Measurements from ENCODE around the gene CC2D2B.
"Not testable (repeated sequence)": the region's sequence is repeated elsewhere in the genome, so short reads cannot be mapped to it uniquely, and the experiment has no call there.

CC2D2B gene, protein sequence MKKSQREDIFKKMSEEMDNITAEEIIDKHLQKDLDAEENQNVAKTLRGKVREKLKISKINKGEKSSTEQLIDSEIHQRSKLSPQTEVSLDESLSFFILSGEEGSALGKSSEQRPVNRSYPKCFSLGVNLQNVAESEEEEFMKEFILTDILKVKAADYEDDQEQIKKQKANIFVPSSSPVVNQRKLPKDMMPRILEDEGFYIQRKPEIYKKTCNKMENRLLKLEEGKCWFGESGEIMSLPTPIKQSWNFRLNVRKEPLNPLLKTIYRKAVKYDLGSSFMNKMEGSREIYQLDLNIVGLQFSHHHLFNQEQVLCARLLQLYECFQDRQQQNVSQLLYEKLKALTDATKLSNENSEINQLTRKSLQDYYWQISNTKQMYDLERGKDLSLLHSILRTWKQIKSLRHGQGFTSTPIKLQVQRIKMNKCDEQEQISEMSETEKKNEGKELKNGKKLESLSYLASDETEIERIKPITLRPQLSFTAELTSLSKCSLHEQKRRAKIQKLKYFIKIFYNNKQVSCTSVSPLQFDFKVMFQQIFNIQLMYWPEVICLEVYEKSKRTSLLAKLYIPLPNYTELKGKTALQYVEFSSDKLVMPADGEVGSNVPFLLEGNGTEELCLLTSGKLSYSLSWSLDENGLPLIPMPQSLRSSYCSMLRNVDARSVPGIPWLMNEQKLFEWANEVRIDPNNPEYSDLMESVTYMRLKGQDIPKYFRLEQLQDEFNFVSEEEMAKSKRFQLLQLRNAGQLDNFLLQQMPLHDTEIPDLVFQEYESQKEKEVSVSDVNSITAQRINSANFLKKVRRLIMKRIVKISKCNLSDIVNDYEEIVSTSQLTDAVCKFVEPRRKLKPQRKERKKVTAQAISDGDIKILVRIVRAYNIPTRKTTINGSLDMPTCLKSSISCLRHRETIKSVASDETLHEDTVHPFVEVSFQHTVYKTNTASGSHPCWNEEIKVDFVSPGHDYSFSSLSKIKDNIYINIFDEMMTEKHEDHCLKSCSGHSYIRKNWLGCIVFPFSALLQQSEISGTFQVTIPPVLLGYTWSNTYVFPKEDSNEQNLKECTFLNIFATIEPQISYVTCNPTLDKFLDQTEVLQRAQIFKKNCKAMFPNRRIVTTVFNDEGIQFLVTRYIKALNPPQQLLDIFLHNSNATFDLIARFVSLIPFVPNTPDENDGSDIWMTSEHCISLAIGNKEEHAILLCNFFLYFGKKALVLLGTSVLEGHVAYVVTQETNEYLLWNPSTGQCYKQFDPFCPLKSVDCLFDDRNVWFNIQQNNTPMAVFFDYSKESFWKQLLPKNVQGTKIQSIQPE (N-terminal part only)

DNA sequence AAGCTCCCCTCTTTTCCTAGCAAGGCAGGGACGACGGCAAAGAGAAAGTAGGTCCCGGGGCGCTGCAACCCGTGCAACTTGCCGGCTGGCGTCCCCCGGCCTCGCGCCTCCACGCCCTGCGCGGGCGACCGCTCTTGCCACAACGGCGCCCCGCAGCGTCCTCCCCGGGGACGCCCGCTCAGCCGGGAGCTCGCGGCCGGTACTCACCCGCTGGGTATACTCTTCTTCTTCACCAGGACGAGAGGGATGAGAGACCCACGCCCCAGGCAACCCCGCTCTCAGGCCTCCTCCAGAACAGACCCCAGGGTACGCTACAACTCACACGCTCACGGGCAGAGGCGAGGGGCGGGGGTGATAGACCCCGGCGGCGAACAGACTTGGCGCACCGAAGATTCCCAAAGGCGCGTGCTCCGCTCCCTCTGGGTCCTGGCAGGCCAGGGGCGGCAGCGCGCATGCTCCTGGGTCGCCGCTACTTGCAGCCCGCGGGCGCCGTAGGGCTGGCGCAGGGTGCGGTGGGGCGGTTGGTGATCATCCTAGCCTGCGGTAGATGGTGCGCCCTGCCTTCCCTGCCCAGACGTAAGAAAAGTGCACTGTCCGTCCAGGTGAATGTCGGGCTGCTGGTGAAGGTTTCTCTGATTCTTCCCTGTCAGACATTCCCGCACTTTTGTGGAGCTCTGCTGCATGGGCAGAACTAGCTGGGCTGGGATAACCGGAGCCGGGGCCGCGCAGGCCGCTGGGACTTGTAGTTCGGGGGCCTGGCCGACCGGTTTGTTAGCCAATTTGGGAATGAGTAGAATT lies at the start of gene CC2D2B:
Gene CC2D2B, plus strand, starts transcription at position 520 of the 798 bp plus-strand sequence. CDS start 3,349 bp downstream, outside the sequence.
- peak; percentile 59 for DNase-seq

DNA sequence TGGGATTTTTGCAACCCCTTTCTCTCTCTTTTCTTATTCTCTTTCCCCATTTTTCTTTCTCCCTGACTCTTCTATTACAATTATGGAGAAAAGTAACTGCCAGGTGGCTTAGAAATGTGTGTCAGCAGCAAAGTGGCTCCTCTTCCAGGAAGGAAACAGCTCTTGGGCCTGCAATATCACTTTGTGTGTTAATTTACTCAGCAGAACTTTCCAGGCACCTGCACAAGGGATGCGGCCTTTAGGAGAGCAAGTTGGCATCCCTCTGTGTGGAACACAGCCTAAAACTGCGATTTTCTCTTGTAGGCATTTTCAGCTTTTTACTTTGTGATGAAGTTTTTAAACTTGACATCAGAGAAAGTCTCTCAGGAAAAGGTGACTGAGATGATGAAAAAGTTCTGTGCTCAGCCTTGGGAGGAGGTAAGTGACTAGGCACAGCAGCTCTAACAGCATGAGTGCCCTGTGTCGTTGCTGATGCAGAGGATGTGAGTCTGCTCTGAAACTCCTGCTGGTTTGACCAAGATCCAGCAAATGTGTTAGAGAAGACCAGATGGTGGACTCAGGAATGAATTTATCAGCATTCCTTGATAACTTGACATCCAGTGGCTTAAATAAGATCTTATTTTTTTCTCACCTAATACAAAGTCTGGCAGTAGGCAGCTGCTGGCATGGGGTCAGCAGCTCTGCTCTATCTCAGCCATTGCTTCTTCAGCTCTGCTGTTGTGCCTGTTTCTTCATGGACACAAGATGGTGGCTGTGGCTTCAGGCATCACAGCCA lies 47.4 kb upstream of the CC2D2B start:
- no peak for DNase-seq

DNA sequence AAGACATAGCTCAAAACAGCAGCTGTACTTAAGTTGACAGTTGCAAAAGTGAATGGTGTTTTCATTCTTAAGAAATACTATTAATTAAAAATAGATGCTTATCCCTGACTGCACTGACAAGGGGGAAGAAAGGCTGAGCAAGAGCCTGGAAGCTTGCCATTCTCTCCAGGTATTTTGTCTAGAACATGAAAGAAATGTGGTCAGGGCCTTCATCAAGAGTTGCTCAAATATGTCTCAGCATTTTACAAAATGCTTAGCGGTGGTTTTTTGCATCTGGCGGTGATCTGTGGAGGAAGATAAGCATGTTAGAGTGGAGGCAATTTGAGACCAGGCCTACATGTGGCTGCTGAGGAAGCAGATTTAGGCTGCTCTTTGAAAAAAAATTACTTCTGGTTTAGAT lies 46.4 kb upstream of the CC2D2B start:
- no peak for DNase-seq

DNA sequence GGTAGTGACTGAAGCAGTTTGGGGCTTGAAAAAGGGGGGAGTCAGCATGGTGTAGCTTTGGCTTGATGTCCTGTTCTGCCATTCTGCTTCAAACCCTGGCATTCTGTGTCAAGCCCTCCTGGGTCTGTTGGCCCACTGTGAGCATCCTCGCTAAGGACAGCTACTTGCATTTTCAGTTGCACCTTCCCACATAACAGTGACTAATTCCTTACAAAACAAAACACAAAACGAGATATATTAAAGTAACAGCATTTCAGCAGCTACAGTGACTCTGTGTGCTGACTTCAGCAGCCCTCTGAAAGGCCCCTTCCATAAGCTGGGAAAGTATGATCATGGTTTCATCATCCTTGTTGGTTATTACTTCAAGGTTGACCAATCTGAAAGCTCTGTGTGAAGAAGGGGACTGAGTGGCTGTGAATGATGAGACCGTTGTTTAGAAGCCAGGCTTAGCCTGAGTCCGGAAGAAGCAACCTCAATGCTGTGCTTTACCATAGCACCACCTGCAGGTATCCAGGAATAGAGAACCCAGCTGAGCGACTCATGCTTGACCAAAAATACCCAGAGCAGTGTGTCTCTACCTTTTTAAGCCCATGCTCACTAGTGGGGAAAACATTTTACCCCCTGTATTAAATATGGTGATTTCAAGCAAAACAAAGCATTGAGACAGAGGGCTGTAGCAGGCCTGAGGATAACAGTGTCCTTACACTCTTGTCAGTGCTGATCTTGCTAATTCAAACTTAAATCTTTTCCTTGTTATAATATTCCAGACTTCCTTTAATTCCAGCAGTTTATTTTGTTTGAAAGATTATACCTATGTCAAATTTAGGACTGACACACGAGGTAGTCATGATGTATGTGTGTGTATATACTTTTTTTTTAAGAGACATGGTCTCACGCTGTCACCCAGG lies 42.6 kb upstream of the CC2D2B start:
- peak; percentile 58 for DNase-seq

DNA sequence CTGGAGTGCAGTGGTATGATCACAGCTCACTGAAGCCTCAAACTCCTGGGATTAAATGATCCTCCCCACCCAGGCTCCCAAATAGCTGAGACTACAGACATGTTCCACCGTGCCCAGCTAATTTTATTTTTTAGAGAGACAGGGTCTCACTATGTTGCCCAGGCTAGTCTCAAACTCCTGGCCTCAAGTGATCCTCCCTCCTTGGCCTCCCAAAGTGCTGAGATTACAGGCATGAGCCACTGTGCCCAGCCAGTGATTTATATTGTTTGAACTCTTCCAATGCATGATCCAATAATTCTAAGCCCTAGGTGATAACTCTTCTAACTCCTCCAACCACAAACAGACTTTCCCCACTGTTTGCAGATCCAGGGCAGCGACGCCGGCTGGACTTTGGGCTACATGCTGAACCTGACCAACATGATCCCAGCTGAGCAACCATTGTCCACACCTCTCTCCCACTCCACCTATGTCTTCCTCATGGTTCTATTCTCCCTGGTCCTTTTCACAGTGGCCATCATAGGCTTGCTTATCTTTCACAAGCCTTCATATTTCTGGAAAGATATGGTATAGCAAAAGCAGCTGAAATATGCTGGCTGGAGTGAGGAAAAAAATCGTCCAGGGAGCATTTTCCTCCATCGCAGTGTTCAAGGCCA lies 41.8 kb upstream of the CC2D2B start:
- no peak for DNase-seq

DNA sequence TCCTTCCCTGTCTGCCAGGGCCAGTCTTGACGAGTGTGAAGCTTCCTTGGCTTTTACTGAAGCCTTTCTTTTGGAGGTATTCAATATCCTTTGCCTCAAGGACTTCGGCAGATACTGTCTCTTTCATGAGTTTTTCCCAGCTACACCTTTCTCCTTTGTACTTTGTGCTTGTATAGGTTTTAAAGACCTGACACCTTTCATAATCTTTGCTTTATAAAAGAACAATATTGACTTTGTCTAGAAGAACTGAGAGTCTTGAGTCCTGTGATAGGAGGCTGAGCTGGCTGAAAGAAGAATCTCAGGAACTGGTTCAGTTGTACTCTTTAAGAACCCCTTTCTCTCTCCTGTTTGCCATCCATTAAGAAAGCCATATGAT lies 41.3 kb upstream of the CC2D2B start:
- no peak for DNase-seq

DNA sequence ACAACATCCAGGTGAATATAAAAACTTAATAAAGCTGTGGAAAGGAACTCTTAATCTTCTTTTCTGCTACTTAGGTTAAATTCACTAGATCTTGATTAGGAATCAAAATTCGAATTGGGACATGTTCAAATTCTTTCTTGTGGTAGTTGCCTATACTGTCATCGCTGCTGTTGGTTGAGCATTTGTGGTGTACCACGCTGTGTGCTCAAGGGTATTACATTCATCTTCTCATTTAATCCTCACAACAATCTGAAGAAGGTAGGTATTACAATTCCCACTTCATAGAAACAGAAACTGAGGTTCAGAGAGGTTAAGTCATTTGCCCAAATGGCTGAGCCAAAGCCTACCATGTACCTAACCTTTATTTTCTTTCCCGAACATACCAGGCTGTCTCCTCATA lies 39.9 kb upstream of the CC2D2B start:
- no peak for DNase-seq

DNA sequence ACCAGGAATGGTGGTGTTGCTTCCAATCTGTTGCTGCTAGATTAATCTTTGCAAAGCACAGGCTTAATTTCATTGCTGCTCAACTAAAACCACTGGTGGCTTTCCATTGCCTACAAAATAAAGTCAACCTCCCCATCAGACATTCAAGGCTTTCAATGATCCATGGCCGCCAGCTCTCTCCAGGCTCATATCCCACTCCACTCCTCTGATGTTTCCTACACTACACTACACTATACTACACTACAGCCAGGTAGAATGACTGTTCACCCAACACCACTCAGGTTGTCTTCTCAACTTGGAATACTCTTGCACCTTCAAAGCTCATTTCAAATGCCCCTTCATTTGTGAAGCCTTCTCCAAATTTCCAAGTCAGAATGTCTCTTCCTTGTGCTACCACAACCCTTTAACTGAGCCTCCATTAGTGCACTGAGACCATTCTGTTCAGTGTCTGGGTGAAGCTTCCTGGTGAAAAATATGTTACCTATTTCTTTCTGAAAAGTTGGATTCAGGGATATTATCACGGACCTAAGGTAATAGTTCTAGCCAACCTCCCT lies 35.5 kb upstream of the CC2D2B start:
- no peak for DNase-seq

DNA sequence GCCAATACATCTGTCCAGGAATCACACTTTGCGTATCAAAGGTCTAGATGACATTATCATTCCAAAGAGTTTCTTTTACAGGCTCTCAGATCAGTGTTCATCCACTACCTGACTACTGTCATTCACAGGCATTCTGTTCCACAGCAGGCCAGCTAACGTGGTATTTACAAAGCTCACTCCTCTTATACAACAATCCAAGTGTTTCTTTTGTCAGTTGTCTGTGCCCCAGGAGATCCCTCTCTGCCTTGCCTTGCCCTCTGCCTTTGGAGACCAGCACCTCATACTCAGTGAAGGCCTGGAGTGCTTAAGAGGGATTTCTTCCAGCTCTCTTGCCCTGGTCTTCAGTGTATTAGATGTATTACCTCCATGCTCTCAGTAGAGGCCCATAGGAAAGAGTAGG lies 34.6 kb upstream of the CC2D2B start:
- DNase-seq: no peak

DNA sequence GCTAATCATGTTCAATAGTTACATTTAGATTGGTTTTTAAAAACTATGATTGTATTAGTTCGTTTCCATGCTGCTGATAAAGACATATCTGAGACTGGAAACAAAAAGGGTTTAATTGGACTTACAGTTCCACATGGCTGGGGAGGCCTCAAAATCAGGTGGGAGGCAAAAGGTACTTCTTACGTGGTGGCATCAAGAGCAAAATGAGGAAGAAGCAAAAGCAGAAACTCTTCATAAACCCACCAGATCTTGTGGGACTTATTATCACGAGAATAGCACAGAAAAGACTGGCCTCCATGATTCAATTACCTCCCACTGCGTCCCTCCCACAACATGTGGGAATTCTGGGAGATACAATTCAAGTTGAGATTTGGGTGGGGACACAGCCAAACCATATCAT lies 34.1 kb upstream of the CC2D2B start:
- no peak for DNase-seq

DNA sequence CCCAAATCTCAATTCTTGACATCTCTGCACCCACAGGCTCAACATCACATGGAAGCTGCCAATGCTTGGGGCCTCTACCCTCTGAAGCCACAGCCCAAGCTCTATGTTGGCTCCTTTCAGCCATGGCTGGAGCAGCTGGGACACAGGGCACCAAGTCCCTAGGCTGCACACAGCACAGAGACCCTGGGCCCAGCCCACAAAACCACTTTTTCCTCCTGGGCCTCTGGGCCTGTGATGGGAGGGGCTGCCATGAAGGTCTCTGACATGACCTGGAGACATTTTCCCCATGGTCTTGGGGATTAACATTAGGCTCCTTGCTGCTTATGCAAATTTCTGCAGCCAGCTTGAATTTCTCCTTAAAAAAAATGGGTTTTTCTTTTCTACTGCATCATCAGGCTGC lies 33.0 kb upstream of the CC2D2B start:
- DNase-seq: not testable (repeated sequence)

DNA sequence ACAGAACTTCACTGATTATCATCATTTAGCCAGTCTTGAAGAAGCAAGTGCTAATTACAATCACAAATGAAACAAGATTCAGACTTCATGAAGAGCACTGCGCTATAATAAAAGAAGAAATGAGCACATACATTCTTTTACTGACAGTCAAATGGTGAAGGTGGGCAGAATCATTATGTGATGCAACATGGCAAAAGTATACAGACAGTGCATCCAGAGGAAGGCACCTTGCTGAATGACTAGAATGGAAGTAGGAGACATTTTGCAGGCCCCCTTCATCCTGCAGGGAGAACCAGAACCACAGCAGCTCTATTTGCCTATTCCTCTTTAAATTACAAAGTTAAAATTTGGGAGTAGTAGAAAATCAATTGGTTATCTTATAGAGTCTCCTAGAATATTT lies 31.0 kb upstream of the CC2D2B start:
- DNase-seq: no peak

DNA sequence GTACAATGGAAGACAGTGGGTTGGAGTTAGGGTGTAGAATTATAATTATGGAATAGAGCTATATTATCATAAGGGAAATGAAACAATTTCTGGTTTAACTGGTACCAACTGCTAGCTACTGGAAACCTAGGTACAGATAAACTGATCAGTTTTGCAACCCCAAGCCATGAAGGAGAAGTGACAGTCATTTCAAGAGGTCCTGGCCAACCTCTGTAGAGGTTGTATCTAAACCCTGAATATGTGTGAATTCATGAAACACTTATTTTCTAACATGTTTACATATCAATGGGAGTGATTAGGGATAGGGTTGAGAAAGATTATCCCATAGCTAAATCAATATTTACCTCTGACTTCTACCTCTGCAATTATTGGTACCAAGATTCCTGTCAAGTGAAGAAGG lies 29.9 kb upstream of the CC2D2B start:
- no peak for DNase-seq

DNA sequence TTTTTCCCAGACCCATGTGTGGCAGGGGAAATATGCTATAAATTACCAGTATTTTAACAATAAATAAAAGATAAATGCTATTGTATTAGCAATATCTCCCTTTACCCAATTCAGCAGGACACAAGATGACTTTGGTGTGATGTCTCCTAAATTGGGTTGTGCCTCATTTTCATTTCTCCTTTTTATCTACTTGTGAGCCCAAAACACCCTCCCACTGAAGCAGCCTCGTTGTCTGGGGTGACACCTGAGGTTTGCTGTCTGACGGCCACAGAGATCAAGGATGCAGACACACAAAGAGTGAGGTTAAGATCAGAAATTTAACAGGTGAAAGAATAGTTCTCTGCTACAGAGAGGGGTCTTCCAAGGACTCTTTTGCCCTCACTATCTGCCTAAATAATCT lies 27.1 kb upstream of the CC2D2B start:
- DNase-seq: no peak

DNA sequence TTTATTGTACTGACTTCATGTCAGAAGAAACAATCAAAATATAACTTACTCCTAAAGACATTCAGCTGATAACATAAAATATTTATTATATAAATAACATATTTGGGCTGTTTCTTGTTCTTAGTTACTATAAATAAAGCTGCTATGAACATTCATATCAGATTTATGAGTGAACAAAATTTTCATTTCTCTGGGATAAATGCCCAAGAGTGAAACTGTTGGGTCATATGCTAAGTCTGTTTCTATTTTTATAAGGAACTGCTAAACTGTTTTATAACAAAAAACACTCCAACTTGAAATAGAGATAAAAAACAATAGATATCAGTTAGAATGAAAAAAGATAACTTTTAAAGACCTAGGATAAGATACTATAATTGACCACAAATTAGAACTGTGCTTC lies 26.5 kb upstream of the CC2D2B start:
- DNase-seq: no peak

DNA sequence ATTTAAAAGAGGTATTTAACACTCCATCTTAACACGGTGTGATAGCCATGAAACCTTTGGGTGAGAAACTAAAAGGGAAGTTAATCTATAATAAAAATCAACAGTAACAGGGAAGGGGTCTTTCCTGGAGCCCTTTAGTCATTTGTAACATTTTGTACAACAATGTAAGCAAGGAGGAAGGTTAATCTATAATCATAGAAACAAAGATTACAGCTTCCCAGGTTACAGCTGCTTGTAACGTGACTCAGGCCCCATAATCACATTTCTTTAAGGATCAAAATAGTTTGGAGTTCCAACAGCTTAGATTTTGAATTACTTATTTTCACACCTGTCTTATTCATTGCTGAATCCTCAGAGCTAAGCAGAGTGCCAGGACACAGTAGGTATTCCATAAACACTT lies 17.9 kb upstream of the CC2D2B start:
- no peak for DNase-seq

DNA sequence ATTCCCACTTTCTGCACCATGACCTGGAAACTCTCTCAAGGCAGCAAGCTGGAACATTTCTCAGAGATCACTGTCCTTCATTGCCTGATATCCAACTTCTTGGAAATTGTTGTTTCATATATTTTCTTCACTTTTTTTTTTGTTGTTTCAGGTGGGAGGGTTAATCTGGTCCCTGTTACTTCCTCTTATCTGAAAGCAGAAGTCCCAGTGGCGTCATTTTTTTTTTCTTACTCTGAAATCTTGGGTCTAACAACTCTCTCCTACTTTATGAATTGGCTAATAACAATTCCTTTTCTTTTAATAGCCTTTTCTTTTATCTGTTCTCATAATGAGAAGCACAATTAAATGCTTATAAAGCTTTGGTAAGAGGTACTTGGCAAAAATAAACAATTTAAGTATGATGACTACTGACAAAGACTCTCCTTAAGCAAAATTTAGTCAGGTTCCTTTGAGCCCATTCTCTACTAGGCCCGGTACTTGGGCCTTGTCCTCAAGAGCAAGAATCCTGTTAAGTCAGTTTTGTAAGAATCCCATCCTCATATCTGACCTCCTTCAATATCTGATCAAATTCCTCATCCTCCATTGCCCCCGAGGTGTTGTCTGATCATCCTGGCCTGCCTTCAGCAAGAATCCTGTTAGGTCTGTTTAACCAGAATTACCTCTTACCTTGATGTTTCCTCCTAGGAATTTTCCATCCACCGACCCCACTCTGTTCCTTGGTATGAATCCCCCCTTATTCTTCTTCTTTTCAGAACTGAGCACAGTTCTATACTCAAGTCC lies 11.5 kb upstream of the CC2D2B start:
- no peak for DNase-seq

DNA sequence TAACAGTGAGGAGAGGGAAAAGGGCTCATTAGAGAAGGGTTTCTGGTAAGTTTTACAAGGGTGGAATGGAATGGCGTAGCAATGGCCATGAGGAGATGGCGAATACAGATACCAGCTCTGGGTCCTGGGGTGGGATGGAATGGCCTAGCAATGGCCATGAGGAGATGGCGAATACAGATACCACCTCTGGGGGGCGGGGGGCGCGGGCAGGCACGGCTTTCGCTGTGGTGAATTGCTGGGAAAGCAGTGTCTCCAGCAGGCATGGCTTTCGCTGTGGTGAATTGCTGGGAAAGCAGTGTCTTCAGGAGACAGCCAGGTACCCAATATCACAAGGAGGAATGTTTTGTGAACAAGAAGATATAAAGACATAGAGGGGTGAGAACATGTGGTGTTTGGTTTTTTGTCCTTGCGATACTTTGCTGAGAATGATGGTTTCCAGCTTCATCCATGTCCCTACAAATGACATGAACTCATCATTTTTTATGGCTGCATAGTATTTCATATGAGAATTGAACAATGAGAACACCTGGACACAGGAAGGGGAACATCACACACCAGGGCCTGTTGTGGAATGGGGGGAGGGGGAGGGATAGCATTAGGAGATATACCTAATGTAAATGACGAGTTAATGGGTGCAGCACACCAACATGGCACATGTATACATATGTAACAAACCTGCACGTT lies 1.7 kb upstream of the CC2D2B start:
- not testable (repeated sequence) for DNase-seq
